Stimulated activated CD4-positive, alpha-beta T cell treated with anti-CD3 and anti-CD28 coated beads, Interleukin-15, amount 100 ng/mL, for 48 hours (primary cell): Measurements from ENCODE around the gene NCEH1.
A peak's percentile ranks its signal among the peaks of the same experiment; 100 is the strongest.
"Not testable (repeated sequence)": the region's sequence is repeated elsewhere in the genome, so short reads cannot be mapped to it uniquely, and the experiment has no call there.

Experiments
- DNase-seq, 2 donors: peaks; one replicate each; pipeline ENCODE4 v3.0.0-alpha.2; 2020; ENCODE audit warnings: low read depth in 2 of 2

The NCEH1 gene

DNA sequence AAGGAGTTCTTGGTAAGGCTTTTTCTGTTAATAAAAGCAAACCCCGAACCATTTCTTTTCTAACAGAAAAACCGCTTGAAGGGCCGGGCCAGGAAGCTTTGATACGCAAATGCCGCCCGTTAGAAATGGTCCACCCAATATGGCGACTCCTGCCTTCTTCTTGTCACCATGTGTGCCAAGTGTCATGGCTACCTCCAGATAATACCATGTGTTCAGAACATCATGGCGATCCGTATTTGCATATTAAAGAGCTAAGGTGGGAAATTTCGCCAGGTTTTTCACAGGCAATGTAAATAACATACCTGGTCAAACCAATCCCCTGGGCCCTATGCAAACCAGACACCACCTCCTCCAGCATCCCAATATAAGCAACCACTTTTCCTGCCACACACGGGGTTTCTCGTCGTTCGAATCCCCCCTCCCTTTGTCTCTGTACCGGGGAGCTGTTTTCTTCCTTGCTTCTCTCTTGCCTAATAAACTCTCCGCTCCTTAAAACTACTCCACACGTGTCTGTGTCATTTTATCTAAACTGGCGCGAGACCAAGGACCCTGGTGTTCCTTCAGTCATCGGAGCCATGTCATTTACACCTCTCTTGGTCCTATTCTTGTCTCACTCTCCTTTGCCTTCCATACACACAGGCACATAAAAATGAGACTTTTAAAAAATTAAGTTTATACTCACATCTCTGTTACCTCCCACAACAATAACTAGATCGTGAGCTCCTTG is 34.5 kb downstream of the NCEH1 start:
- no peak for DNase-seq

DNA sequence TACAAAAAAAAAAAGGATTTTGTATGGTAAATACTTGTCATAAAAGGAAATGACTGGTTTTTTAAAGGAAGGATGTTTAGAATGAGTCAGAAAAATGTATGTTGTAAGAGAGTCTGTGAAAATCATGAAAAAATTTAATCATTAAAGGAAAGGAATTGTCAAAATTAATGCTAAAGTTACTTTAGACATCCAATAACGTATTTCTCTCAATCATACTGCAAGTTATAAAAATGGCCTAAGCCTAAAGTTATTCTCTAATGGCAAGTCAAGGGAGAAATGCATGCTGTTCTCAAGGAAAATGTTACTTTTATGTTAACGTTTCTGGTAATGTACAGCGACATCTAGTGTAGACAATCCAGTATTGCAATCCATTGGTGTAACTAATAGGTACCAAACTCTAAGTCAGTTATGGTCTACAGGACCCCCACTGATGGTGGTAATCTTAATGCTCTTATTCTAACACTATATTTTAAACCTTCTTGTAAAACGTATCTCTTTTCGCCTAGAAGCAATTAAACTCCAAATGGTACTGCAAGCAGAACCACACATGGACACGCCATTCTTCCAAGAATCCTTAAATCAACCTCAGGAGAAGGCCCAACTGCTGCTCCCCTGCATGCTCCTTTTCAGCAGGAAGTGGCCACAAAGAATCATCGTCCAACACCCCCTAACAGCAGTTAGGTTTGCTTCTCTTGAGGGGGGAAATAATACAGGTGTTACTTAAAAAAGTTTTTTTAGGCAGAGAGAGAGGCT is 35.2 kb downstream of the NCEH1 start:
- no peak for DNase-seq

DNA sequence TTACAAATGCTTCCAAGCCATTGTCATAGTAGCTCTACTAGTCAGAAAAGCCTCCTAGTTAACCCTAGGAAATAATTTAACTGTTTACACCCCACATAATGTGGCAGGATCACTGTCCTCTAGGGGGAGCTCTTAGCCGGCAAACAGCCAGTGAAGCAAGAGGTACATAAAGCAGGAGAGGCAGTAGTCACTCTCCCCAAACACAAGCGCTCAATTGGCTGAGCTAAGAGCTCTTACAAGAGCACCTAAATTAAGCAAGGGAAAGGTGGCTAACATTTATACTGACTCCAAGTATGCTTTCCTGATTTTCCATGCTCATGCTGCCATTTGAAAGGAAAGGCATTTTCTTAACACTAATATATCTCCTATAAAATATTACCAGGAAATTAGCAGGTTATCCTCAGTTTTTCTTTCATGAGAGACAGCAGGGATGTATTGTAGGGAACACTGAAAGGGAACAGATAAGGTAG is 37.6 kb downstream of the NCEH1 start:
- DNase-seq, result peak; percentile 57 to 66

DNA sequence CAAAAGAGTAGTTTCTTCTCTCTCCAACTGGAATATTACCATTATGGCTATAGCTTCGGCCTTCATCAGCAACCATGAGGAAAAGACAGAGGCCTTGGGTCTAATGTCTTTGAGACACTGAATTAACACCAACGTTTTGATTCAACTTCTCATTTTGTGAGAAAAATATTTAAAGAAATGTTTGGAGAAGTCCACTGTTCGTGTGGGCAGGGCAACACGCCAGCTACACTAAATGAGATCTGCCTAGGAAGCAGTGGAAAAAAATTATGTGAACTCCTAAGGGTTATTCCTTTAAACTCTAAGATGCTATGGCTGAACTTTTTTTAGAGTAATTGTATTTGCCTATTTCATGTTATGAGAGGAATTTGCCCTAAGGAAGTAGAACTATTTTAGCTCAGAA is 41.8 kb downstream of the NCEH1 start:
- no peak for DNase-seq

DNA sequence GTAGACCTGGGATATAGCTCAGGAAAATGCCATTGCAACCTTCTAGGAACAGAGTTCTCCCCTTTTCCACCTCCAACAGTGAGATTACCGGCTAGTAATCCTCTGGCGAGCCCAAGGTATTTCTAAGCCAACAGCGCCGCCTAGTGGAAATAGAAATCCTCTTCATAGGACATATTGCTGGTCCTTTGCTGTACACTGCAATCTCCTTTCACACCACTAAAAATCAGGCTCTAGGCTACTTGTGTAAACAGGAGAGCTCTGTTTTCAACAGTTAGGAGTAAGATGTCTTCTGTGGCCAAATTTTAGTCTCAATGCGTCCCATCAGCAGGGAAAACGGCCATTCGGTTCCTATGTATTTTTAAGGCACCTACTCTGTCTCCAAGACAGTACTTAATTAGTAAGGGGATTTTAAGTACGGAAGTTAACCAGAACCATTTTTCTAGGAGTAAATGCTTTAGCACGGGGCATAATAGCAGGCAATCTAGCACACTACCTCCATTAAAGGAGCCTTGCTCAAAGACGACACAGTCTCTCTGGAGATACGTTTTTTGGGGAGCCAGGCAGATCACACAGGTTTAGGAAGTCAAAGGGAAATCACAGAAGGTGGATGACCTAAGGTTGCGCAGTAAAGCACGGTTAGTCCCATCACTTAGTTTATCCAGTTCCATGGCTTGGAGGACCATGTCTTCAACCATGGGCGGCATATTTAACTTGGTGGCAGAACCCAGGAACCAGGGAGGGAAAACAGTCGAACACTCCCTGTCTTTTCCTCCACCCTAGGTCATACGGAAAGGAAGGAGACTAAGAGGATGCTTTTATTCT is 43.8 kb downstream of the NCEH1 start:
- DNase-seq, result peak; percentile 55 to 69

DNA sequence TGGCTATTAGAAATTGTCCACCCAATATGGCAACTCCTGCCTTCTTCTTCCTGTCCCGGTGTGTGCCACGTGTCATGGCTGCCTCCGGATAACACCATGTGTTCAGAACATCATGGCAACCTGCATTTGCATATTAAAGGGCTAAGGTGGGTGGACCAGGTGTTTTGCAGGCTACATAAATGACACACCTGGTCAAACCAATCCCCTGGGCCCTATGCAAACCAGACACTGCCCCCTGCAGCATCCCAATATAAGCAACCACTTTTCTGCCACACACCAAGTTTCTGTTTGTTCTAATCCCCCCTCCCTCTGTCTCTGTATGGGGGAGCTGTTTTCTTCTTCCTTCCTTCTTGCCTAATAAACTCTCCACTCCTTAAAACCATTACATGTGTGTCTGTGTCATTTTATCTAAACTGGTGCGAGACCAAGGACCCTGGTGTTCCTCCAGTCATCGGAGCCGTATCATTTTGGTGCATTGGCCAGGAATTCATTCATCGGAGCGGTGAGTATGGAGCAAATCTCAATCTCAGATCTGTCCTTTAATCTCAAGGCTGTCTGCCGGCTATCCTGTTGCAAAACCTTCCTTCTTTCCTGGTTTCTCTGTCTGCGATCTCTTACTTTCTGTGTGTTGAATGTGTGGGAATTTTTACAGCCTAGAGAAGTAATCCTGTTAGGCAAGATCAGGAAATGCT is 44.5 kb downstream of the NCEH1 start:
- no peak for DNase-seq

DNA sequence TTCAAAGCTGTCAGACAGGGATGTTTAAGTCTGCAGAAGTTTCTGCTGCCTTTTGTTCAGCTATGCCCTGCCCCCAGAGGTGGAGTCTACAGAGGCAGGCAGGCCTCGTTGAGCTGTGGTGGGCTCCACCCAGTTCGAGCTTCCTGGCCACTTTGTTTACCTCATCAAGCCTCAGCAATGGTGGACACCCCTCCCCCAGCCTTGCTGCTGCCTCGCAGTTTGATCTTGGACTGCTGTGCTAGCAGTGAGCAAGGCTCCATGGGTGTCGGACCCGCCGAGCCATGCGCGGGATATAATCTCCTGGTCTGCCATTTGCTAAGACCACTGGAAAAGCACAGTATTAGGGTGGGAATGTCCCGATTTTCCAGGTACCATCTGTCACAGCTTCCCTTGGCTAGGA is 45.4 kb downstream of the NCEH1 start:
- not testable (repeated sequence) for DNase-seq

DNA sequence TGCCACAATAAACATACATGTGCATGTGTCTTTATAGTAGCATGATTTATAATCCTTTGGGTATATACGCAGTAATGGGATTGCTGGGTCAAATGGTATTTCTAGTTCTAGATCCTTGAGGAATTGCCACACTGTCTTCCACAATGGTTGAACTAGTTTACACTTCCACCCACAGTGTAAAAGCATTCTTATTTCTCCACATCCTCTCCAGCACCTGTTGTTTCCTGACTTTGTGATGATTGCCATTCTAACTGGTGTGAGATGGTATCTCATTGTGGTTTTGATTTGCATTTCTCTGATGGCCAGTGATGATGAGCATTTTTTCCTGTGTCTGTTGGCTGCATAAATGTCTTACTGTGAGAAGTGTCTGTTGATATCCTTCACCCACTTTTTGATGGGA is 50.4 kb downstream of the NCEH1 start:
- not testable (repeated sequence) for DNase-seq

DNA sequence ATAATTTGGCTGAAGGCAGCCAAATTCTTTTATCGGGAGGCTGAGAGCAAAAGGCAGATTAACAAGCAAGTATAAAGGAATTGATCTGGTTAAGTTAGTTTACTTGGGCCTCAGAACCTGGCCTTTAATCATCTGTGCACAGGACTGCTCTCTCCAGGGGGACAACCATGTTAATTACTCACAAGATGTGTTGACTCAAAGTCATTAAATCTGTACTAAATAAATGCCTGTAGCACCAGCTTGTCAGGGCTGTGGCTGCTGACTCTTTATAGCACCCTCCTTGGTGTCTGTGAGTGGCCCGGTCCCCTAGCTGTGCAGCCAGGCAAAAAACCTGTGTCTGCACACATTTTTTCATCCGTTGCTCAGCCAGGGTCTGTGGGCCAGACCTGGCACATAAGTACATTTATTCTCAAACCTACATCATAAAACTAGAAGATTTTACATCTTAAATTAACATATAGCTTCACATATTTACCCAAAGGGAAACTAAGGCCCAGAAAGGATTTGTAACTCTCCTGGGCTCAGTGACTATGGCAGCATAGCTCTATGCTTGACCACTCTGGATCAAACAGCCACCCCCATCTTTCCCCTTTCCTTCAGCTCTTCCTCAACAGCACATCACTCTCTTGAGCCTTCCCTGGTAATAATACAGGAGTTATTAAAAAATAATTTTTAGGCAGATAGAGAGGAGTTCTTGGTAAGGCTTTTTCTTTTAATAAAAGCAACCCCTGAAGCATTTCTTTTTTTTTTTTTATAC is 51.4 kb downstream of the NCEH1 start:
- DNase-seq, result no peak

DNA sequence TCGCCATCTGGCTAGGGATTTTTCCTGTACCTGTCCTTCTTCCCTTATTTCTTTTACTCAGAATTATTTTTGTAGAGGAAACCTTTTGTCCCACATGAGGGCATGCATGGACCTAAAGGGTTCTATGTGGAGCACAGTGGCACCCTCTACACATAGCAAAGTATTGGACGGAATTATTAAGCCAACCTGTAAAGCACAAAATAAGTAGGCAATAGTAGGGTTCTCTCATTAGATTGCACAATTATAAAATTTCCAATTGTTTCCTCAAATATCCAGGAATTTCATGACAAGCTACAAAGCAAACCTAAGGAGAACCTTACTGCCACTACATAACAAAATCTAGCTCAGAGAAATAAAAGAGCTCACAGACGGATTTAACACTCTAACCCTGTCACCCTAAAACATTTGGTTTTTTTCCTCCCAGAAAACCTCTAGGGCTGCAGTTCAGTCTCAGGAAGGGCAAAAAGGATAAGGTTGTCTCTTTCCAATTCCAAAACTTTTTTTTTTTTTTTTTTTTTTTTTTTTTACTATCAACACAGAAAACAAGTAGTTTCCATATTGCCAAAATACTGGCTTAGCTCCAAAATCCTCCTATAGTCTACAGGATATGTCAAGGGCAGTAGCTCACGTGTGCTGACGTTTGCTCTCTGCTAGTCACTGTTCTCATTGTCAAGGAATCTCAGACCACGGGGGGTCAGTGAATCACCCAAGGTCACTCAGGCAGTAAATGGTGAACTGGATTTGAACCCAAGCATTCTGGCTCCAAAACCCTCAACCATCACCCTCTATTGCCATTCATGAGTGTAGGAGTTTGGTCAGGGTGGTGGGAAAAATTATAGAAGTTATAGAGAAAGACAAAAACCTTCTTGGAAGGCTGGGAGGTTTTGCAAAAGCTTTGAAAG is 52.3 kb downstream of the NCEH1 start:
- DNase-seq, result no peak

DNA sequence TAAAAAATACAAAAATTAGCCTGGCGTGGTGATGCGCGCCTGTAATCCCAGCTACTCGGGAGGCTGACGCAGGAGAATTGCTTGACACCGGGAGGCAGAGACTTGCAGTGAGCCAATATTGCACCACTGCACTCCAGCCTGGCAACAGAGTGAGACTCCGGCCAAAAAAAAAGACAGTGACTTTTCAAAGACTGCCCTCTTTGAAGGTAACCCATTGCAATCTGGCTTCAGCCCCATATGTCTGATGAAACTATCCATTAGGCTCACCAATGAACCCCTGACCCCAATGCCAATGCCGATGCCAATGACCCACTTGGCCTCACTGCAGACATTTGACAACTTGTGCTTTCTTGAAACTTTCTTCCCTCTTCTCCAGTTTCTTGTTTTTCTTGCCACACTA is 54.3 kb downstream of the NCEH1 start:
- no peak for DNase-seq

DNA sequence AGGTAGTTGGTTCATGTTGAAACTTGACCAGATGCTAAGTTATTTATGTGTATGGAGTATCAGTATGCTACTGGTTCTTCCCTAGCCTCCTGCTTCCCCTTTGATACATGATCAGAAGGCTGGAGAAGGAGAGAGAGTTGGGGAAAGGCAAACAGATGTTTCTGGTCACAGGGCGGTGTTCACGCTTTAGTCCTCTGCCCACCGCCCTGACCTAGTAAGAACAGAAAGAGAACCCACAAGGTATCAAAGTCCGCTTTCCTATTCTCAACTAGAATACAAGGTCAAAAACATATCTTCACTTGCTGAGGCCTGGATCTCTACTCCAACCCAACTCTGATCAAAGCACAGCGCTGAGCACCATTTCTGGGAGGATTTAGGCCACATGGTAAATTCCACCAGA is 55.5 kb downstream of the NCEH1 start:
- no peak for DNase-seq

DNA sequence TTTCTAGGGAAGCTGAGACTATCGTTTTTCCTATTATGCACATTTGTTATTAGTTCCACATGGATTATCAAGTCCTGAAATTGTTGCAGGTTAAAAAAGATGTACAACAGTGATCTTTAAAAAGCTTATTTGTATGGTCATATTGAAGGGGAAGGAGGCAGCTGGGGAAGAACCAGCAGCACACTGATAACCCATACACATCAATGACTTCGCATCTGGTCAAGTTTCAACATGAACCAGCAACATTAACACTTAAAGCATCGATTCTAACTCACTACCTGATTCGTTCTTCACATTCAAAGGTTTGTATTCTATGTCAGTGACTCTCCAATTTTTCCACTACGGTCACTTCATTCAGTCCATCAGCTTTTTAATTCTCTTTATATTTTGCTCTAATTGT is 56.4 kb downstream of the NCEH1 start:
- DNase-seq, result no peak

DNA sequence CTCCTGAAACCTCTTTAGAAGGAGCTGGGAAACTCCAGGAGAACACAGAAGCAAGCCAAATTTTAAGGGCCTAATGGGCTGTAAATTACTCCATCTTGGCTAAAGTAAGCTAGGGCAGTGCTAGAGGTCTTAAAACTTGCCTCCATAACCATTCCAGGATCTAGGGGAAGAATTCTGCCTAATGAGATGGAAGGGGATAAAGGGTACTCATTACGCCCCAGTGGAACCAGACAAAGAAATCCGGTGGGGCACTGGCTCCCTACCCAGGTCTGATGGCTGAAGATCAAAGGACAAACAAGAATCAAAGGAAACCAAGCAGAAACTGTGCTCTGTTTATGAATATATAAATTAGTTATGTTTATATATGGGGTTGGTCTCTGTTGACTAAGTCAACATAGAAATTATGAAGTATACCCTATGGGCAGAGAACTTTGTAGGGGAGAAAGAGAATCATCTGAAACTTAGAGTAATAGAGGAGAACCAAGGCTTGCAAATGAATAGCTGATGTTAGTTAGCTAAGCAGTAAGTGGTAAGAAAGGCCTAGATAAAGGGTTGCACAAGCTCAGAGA is 57.8 kb downstream of the NCEH1 start:
- DNase-seq, result no peak

DNA sequence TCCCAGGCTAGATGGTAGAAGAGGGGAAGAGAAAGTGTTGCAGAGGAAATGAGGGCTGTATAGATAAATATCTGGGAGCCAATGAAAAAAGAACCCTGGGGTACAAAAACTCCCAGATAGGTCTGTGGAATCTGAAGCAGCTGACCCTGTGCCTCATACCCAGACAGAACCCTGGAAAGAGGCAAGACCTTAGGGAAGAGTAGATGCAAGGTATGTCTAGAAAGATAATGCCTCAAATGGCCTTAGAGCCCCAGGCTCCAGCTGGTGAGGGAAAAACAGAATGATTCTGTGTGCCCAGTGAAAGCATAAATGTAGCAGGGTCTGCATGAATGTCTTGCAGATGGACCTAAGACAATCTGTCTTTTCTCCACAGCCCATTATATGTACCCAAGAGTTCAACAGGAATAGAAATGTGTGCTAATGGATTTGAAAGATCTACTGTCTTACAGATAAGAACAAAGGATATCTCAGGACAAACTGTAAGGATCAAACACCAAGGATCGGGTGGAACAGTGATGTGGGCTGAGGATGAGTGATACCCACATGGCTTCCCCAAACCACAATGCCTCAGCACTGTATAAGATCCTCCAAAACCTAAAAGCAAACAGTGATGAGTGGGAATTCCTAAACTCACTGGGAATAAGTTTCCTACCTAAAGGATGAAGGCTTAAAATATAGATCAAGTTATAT is 58.8 kb downstream of the NCEH1 start:
- no peak for DNase-seq

DNA sequence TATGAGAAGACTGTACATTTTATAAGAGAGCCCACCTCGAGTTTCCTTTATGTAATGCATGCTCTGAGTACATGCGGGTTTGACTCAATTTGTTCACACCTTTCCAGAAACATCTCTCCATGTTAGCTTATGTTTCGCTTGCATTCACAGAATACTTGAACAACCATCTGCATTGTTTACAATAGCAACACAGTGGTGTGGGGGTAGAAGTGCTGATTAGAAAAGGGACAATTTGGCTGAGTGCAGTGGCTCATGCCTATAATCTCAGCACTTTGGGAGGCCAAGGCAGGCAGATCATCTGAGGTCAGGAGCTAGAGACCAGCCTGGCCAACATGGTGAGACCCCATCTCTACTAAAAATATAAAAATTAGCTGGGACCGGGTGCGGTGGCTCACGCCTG is 60.9 kb downstream of the NCEH1 start:
- DNase-seq, result no peak

DNA sequence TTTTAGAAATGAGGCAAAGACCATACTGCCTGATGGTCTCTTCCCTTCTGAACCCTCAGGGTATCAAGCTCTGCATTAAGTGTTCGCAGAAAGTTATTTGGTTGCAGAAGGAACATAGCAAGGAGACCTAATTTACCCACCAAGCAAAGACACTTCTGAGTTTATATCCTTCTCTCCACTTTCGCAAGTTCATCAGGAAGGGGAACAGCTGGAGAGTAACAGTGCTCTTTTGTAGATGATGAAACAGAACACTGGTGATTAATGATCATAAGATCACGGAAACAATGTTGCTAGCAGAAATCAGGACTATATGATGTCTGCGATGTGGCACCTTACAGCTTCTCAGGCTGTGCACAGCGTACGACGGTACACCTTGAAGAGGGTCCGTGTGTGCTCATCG is 62.1 kb downstream of the NCEH1 start:
- no peak for DNase-seq

DNA sequence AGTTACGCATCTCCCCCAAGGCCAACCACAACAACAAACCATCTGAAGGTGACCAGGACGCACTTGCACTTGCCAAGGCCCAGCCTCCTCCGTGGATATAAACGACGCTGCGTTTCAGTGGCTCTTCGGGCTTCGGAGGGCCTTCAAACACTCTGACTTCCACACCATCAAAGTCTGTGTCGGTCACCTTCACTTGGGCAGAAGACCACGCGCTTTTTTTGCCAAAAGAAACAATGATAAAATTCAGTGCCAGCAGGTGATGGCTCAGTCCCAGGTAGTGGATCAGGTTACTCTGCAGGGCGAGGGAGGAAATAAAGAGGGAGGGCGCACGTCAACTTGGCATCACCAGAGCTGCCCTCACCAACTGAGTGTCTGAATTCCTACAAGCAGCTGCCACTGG is 63.0 kb downstream of the NCEH1 start:
- DNase-seq, result no peak

DNA sequence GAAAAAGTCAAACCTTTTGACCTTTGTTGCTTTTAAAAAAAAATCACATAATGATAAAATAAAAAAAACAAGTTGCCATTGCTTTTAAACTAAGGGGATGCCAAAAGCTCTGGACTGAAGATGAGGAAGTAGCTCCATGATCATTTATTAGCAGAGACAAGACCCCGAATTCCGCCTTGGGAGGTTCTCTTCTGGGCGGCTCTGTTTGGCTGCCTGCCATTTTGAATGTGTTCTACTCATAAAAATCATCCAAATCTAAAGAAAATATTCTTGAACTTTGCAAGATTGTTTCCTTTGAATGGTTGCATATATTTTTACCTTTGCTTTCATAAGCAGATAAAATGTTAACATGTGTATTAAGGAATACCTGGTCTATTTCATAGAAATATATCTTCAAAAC is 63.8 kb downstream of the NCEH1 start:
- no peak for DNase-seq
